B cell (primary cell): ENCODE data around the gene TFCP2L1. TPM values are rescaled to one million over a fixed set of nuclear protein-coding genes. Genes with fewer than 3 reads are reported as not detected.

Experiments used
- ATAC-seq: fragments of 200-7000 bp; cut with Tn5 transposase; one replicate; pipeline ENCODE4 v1.10.0; 2021; ENCODE audit warnings: low read depth, mild to moderate bottlenecking, moderate number of reproducible peaks, moderate library complexity
- CTCF ChIA-PET: fragments of 350-600 bp; sonication (Branson Sonifier 250); formaldehyde crosslinking; loops from one replicate; lab custom pipeline; 2021; ENCODE audit warnings: antibody characterized with exemption, inconsistent platforms; lab: Charles Lee
- POLR2A ChIA-PET: fragments of 350-600 bp; sonication (Branson Sonifier 250); formaldehyde crosslinking; loops from one replicate; lab custom pipeline; 2021; ENCODE audit warnings: antibody characterized with exemption; lab: Charles Lee
- DNase-seq: peaks from one replicate; pipeline ENCODE4 v3.0.0; 2013
- H2AFZ ChIP-seq: 2 replicates; pipeline ENCODE4 v1.6.1; 2012; ENCODE audit warnings: mild to moderate bottlenecking, low read depth, low read length; ENCODE audit not compliant: insufficient read depth, poor library complexity, severe bottlenecking
- H3K27ac ChIP-seq, 2 donors: 1 replicate in 1 of 2; 2 replicates in 1 of 2; pipeline ENCODE4 v1.5.1; 2012 to 2013; ENCODE audit warnings: low read length in 2 of 2, mild to moderate bottlenecking in 2 of 2, moderate library complexity in 1 of 2
- H3K27me3 ChIP-seq, 4 experiments: fragments of 200-600 bp in 1 of 4; sonication (generic) in 1 of 4; replicated peaks in 1 of 4; 1 replicate in 2 of 4; 2 replicates in 2 of 4; pipeline versions ENCODE4 v1.6.1 to v1.7.0; 2013 to 2016; ENCODE audit warnings: low read length in 3 of 4, mild to moderate bottlenecking in 2 of 4, mixed read lengths in 1 of 4, moderate library complexity in 1 of 4; ENCODE audit not compliant: insufficient read depth in 4 of 4, control insufficient read depth in 3 of 4; ENCODE audit errors: control extremely low read depth in 1 of 4
- H3K36me3 ChIP-seq, 2 experiments: replicated peaks in 1 of 2; 1 replicate in 1 of 2; 2 replicates in 1 of 2; pipeline versions ENCODE4 v1.6.1 to v1.7.1; 2013; ENCODE audit warnings: low read length in 1 of 2; ENCODE audit not compliant: insufficient read depth in 2 of 2, control insufficient read depth in 1 of 2; ENCODE audit errors: control extremely low read depth in 1 of 2, extremely low read depth in 1 of 2
- H3K4me1 ChIP-seq, 2 donors: fragments of 200-600 bp in 1 of 2; sonication (generic) in 1 of 2; 1 replicate in 1 of 2; 2 replicates in 1 of 2; pipeline versions ENCODE4 v1.5.1 to v1.6.1; 2013 to 2017; ENCODE audit warnings: low read length in 2 of 2; ENCODE audit not compliant: control insufficient read depth in 2 of 2, insufficient read depth in 2 of 2
- H3K4me2 ChIP-seq: replicated peaks from 2 replicates; pipeline ENCODE3; 2012; ENCODE audit warnings: mild to moderate bottlenecking, low read depth, low read length; ENCODE audit not compliant: poor library complexity, severe bottlenecking
- H3K4me3 ChIP-seq, 5 experiments: fragments of 200-600 bp in 1 of 5; sonication (generic) in 1 of 5; 1 replicate in 3 of 5; 2 replicates in 2 of 5; pipeline versions ENCODE4 v1.5.1 to v1.7.0; 2011 to 2016; ENCODE audit warnings: low read length in 4 of 5, mild to moderate bottlenecking in 4 of 5, low read depth in 2 of 5, control low read depth in 1 of 5, moderate library complexity in 1 of 5; ENCODE audit not compliant: insufficient read depth in 1 of 5; ENCODE audit errors: control extremely low read depth in 1 of 5, extremely low read depth in 1 of 5
- H3K79me2 ChIP-seq: fragments of 200-600 bp; sonication (generic); one replicate; pipeline ENCODE4 v1.6.0; 2016; ENCODE audit warnings: low read length; ENCODE audit not compliant: control insufficient read depth, insufficient read depth
- H3K9ac ChIP-seq: fragments of 200-600 bp; sonication (generic); 2 replicates; pipeline ENCODE4 v1.6.1; 2017; ENCODE audit warnings: mild to moderate bottlenecking, low read length, moderate library complexity
- H3K9me3 ChIP-seq, 3 donors: one replicate each; pipeline versions ENCODE4 v1.6.1 to v1.7.1; 2013; ENCODE audit warnings: low read length in 2 of 3; ENCODE audit not compliant: control insufficient read depth in 2 of 3, insufficient read depth in 1 of 3; ENCODE audit errors: control extremely low read depth in 1 of 3
- H4K20me1 ChIP-seq: 2 replicates; pipeline ENCODE4 v1.6.0; 2012; ENCODE audit warnings: mild to moderate bottlenecking, low read length; ENCODE audit not compliant: insufficient read depth, control insufficient read depth, poor library complexity, severe bottlenecking
- H3K27ac Mint-ChIP-seq: one replicate; pipeline ENCODE4 v1.8.0; 2021; ENCODE audit warnings: mixed read lengths
- H3K27me3 Mint-ChIP-seq: one replicate; pipeline ENCODE4 v1.8.0; 2021; ENCODE audit warnings: mixed read lengths
- H3K4me1 Mint-ChIP-seq: one replicate; pipeline ENCODE4 v1.8.0; 2021; ENCODE audit warnings: mixed read lengths
- H3K4me3 Mint-ChIP-seq: one replicate; pipeline ENCODE4 v1.8.0; 2021; ENCODE audit warnings: mixed read lengths
- H3K9me3 Mint-ChIP-seq: one replicate; pipeline ENCODE4 v1.8.0; 2022; ENCODE audit warnings: mixed read lengths; ENCODE audit not compliant: insufficient read depth
- EZH2 ChIP-seq: IDR thresholded peaks from 2 replicates; pipeline ENCODE4 v1.6.1; 2012; ENCODE audit warnings: borderline replicate concordance, low read depth, mild to moderate bottlenecking, moderate library complexity, low read length; ENCODE audit not compliant: insufficient read depth, poor library complexity, severe bottlenecking
- WGBS: methylation state at CpG from one replicate; pipeline ENCODE4 v1.1.5; 2013; ENCODE audit warnings: missing lambda C conversion rate; ENCODE audit not compliant: insufficient coverage; 5-methylcytosine and 5-hydroxymethylcytosine counted together
- intact Hi-C: fragments of 100-400 bp; cut with micrococcal nuclease; formaldehyde crosslinking; loops from one replicate; pipeline ENCODE4 v1.10.0; 2022
- polyA plus RNA-seq: library from polyadenylated mRNA; depleted of rRNA; stranded (reverse); fragments of >200 nt; gene quantifications from 2 replicates; pipeline ENCODE4 v1.2.3, GENCODE V29; 2012
- total RNA-seq, 2 donors: library from RNA; stranded (reverse); fragments of 120-200 nt in 1 of 2; gene quantifications; 1 replicate in 1 of 2; 2 replicates in 1 of 2; pipeline versions ENCODE4 v1.2.3 to v1.2.4, GENCODE V29; 2013 to 2022
- TF ChIP-seq, protein P1 (sequence below): fragments of 200-600 bp; IDR thresholded peaks from one replicate; pipeline ENCODE4 v1.8.0; 2022; ENCODE audit warnings: antibody characterized with exemption, mild to moderate bottlenecking

The TFCP2L1 gene
- total and polyA plus RNA-seq, 2 donors (not counting 1 experiment from before 2014, with no cell fraction given), result 0.03 TPM; not detected in 1

DNA sequence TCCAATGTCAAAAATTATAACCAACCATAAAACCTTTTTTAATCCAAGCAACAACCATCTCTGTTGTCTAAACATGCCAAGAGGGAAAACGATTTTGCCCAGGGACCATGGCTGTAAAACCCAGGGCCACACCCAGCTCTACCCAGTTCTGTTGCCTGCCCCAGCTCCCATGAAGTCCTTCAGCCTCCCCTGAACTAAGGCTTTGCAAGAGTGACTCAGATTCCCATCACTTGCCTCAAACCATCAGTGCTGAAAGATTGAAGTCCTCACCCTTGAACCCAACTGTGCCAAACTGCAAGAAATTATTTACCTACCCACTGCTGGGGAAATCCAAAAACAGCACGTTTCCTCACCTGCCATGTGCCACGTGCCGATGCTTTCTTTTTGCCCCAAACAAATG lies 102.5 kb downstream of the TFCP2L1 start:
- no peak overlapping the region for H2AFZ ChIP-seq
- 76% methylated on average over 4 of the region's 4 CpGs for WGBS

DNA sequence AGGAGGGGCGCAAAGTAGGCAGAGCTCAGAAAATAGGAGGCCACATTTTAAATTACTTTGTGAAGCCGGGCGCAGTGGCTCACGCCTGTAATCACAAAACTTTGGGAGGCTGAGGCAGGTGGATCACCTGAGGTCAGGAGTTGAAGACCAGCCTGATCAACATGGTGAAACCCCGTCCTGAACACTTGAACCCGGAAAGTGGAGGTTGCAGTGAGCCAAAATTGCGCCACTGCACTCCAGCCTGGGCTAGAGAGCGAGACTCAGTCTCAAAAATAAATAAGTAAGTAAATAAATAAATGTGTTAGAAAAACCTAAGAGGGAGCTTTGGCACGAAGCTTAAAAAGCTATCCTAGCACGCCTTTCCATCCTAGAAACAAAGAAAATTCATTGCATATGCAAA lies 105.5 kb downstream of the TFCP2L1 start:
- H3K27me3 ChIP-seq, result no peaks in the 10 kb centered on the region
- CTCF ChIA-PET, result no interaction called here
- H3K27ac Mint-ChIP-seq, result no peak overlapping the region
- H2AFZ ChIP-seq, result no peak overlapping the region
- H3K27ac ChIP-seq, result no peak overlapping the region
- no peaks in the 10 kb centered on the region for H3K79me2 ChIP-seq
- H3K4me3 Mint-ChIP-seq, result no peak overlapping the region
- TF ChIP-seq EZH2, result no peak
- TF ChIP-seq, protein P1, sequence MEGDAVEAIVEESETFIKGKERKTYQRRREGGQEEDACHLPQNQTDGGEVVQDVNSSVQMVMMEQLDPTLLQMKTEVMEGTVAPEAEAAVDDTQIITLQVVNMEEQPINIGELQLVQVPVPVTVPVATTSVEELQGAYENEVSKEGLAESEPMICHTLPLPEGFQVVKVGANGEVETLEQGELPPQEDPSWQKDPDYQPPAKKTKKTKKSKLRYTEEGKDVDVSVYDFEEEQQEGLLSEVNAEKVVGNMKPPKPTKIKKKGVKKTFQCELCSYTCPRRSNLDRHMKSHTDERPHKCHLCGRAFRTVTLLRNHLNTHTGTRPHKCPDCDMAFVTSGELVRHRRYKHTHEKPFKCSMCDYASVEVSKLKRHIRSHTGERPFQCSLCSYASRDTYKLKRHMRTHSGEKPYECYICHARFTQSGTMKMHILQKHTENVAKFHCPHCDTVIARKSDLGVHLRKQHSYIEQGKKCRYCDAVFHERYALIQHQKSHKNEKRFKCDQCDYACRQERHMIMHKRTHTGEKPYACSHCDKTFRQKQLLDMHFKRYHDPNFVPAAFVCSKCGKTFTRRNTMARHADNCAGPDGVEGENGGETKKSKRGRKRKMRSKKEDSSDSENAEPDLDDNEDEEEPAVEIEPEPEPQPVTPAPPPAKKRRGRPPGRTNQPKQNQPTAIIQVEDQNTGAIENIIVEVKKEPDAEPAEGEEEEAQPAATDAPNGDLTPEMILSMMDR, result no peak
- no peaks in the 10 kb centered on the region for H4K20me1 ChIP-seq
- ATAC-seq, result no peak
- no peaks in the 10 kb centered on the region for H3K4me1 Mint-ChIP-seq
- H3K9me3 Mint-ChIP-seq, result no peaks in the 10 kb centered on the region
- no peak for DNase-seq
- H3K36me3 ChIP-seq, result no peaks in the 10 kb centered on the region
- H3K4me2 ChIP-seq, result no peak overlapping the region
- POLR2A ChIA-PET, result no interaction called here
- H3K27me3 Mint-ChIP-seq, result peaks cover 11% of the 10 kb centered on the region
- H3K4me3 ChIP-seq, result no peak overlapping the region
- intact Hi-C loops, result no loop called here
- WGBS, result 100% methylated on average over 4 of the region's 10 CpGs
- H3K9ac ChIP-seq, result no peak overlapping the region
- no peaks in the 10 kb centered on the region for H3K4me1 ChIP-seq
- H3K9me3 ChIP-seq, result no peaks in the 10 kb centered on the region

More for the DNA sequence above, 102.5 kb downstream of the TFCP2L1 start:
- Mint-ChIP-seq H3K27me3 (peaks cover 2% of the 10 kb centered on the region), H3K27ac (no peak overlapping the region), H3K4me1 (no peaks in the 10 kb centered on the region), H3K4me3 (no peak overlapping the region), H3K9me3 (no peaks in the 10 kb centered on the region)
- H3K9me3 ChIP-seq, result no peaks in the 10 kb centered on the region
- no peak for DNase-seq
- H3K4me2 ChIP-seq, result no peak overlapping the region
- no peaks in the 10 kb centered on the region for H3K79me2 ChIP-seq
- no peaks in the 10 kb centered on the region for H4K20me1 ChIP-seq
- H3K27ac ChIP-seq, result no peak overlapping the region
- intact Hi-C loops, result no loop called here
- H3K27me3 ChIP-seq, result no peaks in the 10 kb centered on the region
- H3K4me1 ChIP-seq, result no peaks in the 10 kb centered on the region
- no peak overlapping the region for H3K4me3 ChIP-seq
- CTCF ChIA-PET, result no interaction called here
- TF ChIP-seq, protein P1, result no peak
- no peak for TF ChIP-seq EZH2
- POLR2A ChIA-PET, result no interaction called here
- H3K36me3 ChIP-seq, result no peaks in the 10 kb centered on the region
- no peak overlapping the region for H3K9ac ChIP-seq
- ATAC-seq, result no peak
